Choroid plexus epithelial cell (primary cell): ENCODE data around the gene NQO2.
"Not testable (repeated sequence)": the region's sequence is repeated elsewhere in the genome, so short reads cannot be mapped to it uniquely, and the experiment has no call there.

Experiments used
- DNase-seq: peaks from one replicate; pipeline ENCODE4 v3.0.0-alpha.2; 2010; ENCODE audit warnings: low read depth
- H3K4me3 ChIP-seq: 2 replicates; pipeline ENCODE4 v1.5.1; 2011; ENCODE audit warnings: low read depth, mild to moderate bottlenecking, control low read depth, low read length, moderate library complexity
- TF ChIP-seq, protein P1 (sequence below): conservative IDR thresholded peaks from 2 replicates; pipeline ENCODE4 v1.5.1; 2011; ENCODE audit warnings: low read depth, mild to moderate bottlenecking, control low read depth, inconsistent platforms, low read length, moderate library complexity

NQO2 gene

DNA sequence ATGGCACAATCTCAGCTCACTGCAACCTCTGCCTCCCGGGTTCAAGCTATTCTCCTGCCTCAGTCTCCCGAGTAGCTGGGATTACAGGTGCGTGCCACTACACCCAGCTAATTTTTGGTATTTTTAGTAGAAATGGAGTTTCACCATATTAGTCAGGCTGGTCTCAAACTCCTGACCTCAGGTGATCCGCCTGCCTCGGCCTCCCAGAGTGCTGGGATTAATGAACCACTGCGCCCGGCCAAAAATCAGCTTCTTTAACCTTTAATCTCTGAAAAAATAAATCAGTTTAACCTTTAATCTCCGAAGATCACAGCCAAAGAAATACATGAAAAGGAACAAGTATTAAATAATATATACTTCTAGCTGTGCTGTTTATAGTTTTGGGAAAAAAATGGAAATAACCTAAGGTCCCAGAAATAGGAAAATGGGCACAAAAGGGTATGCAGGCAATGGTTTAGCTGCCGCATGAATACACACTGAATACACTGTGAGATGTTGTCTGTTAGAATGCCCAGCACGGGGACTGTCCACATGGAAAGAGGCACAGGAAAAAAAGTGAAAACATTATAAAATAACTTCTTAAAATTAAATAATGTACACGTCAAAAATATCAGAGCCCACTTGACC, 1.6 kb downstream of the NQO2 start:
- no peak overlapping the region for H3K4me3 ChIP-seq
- TF ChIP-seq, protein P1, sequence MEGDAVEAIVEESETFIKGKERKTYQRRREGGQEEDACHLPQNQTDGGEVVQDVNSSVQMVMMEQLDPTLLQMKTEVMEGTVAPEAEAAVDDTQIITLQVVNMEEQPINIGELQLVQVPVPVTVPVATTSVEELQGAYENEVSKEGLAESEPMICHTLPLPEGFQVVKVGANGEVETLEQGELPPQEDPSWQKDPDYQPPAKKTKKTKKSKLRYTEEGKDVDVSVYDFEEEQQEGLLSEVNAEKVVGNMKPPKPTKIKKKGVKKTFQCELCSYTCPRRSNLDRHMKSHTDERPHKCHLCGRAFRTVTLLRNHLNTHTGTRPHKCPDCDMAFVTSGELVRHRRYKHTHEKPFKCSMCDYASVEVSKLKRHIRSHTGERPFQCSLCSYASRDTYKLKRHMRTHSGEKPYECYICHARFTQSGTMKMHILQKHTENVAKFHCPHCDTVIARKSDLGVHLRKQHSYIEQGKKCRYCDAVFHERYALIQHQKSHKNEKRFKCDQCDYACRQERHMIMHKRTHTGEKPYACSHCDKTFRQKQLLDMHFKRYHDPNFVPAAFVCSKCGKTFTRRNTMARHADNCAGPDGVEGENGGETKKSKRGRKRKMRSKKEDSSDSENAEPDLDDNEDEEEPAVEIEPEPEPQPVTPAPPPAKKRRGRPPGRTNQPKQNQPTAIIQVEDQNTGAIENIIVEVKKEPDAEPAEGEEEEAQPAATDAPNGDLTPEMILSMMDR: no peak
- DNase-seq: no peak

DNA sequence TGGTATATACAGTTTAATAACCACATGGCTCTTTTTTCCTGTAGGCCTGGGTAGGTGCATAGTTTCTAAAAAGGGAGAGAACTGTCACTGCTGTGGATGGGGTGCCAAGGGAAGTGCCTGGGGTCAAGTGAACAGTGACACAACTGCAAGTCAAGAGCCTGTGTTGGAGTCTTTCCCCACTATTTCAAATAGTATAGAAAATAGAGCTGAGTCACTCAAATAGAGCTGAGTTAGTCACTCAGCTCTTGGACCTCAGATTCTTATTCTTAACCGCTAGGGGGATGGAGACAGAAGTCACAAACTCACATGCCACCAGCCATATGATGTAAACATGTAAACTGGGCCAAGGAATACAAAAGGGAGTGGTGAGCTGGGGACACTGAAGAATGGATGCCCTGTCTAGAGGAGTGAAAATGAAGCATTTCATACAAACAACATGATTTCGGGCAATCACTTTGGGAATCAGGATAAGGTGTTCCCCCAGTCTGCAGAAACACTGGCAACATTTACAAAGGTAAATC, 2.1 kb downstream of the NQO2 start:
- H3K4me3 ChIP-seq: no peak overlapping the region
- TF ChIP-seq, protein P1: peak; percentile 63
- peak; percentile 73 for DNase-seq

DNA sequence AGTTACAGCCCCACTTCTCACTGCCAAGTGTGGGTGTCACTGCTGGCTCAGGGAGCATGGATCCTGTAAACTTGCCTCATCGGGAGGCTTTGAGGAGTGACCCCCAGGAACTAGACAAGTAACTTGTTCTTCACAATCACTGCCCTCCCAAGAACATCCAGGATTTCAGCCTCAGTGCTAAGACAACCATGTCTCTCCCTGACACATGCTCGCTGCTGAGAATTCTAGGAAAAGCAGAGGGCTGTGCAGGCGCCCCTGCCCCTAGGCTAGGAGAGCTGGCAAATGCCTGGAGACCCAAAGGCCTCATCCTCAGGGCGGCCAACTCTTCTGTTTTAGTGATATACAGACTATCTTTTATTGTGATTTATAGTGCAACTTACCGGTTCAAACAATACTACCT, 3.5 kb downstream of the NQO2 start:
- H3K4me3 ChIP-seq, DNase-seq: not testable (repeated sequence)

- TF ChIP-seq, protein P1: no peak
- no peak overlapping the region for H3K4me3 ChIP-seq
- DNase-seq: no peak
These were observed 5.4 kb downstream of the NQO2 start for GRCh38 chr6:3005077-3005476.

- TF ChIP-seq, protein P1: no peak
- no peak for DNase-seq
- no peak overlapping the region for H3K4me3 ChIP-seq
These were observed 6.2 kb downstream of the NQO2 start for GRCh38 chr6:3005874-3006273.

DNA sequence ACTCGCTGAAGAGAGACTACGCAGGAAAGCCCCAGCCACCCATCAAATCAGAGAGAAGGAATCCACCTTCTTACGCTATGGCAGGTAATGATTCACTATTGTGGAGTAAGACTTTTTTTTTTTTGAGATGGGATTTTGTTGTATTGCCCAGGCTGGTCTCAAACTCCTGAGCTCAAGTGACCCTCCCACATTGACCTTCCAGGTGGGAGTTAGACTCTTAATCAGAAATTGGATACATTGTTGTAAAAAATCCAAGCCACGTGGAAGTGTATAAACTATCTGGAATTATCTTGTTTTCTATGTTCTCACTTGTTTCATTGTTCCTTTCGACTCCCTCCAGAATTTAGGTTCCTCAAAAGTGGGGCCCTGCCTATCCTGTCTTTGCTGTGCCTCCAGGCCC, 6.8 kb downstream of the NQO2 start:
- no peak overlapping the region for H3K4me3 ChIP-seq
- DNase-seq: no peak
- TF ChIP-seq, protein P1: no peak

DNA sequence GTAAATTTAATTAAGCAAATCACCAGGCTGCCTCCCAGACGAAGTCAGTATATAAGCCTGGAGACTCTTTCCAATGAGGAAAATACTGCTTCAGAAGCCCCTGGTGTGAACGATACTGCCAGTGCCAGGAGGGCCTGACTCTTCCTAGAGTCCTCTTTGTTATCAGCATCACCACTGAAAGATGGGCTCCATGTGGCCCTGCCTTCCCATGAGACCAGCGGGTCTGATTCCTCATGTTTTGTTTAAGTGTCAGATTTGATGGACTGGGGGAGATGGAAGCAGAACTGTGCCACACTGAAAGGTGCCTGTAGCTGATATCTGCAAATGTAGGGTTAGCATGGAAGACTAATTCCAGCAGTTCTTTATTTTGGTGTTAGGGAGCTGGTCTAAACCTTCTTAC, 7.9 kb downstream of the NQO2 start:
- DNase-seq: no peak
- H3K4me3 ChIP-seq: no peak overlapping the region
- TF ChIP-seq, protein P1: no peak

DNA sequence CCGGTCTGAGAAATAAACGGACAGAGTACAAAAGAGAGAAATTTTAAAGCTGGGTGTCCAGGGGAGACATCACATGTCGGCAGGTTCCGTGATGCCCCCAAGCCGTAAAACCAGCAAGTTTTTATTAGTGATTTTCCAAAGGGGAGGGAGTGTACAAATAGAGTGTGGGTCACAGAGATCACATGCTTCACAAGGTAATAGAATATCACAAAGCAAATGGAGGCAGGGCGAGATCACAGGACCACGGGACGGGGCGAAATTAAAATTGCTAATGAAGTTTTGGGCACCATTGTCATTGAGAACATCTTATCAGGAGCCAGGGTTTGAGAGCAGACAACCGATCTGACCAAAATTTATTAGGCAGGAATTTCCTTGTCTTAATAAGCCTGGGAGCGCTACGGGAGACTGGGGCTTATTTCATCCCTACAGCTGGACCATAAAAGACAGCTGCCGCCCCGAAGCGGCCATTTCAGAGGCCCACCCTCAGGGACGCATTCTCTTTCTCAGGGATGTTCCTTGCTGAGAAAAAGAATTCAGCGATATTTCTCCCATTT, 9.1 kb downstream of the NQO2 start:
- H3K4me3 ChIP-seq, DNase-seq: not testable (repeated sequence)
